HepG2 (cell line): Measurements from ENCODE around the gene RCBTB1. TPM values are rescaled to one million over a fixed set of nuclear protein-coding genes. Genes with fewer than 3 reads are reported as not detected.

ENCODE experiments used
- ATAC-seq: fragments of 200-7000 bp; cut with Tn5 transposase; 3 replicates; pipeline ENCODE4 v1.9.1; 2020; ENCODE audit warnings: mild to moderate bottlenecking, moderate library complexity
- BruUV-seq: library from RNA; stranded (reverse); fragments of 400-500 nt; replicated peaks from 2 replicates; lab custom pipeline; 2021; lab: Mats Ljungman, UMichigan
- CTCF ChIA-PET: fragments of 300-600 bp; formaldehyde crosslinking; extraction: SDS; loops from one replicate; lab custom pipeline; 2021; ENCODE audit warnings: low total read pairs, inconsistent platforms, low intra/inter-chr PET ratio; lab: Yijun Ruan, JAX
- POLR2A ChIA-PET: fragments of 350-600 bp; sonication (Branson Sonifier 250); formaldehyde crosslinking; loops from one replicate; lab custom pipeline; 2020; ENCODE audit warnings: antibody characterized with exemption, inconsistent platforms; lab: Yijun Ruan, JAX
- DNase-seq: peaks from one replicate; pipeline ENCODE4 v3.0.0-alpha.2; 2015; ENCODE audit warnings: low spot score
- FAIRE-seq: peaks from 3 replicates; lab custom pipeline; 2011; peaks lifted over from hg19 to GRCh38; lab: Jason Lieb, UNC
- H2AFZ ChIP-seq: one replicate; pipeline ENCODE4 v1.6.1; 2011; ENCODE audit warnings: low read length, inconsistent platforms
- H3K27ac ChIP-seq: fragments of 300-600 bp; 3 replicates; pipeline ENCODE4 v1.8.0; 2011; ENCODE audit warnings: mixed run types, mild to moderate bottlenecking, mixed read lengths, low read length, inconsistent platforms; ENCODE audit not compliant: insufficient read depth; ENCODE audit errors: extremely low read length
- H3K27me3 ChIP-seq, 2 experiments: fragments of 200-600 bp in 1 of 2; 2 replicates in 1 of 2; 3 replicates in 1 of 2; pipeline versions ENCODE4 v1.6.0 to v1.8.0; 2011; ENCODE audit warnings: low read length in 2 of 2, mild to moderate bottlenecking in 2 of 2, moderate library complexity in 2 of 2, inconsistent platforms in 1 of 2; ENCODE audit not compliant: insufficient read depth in 2 of 2, control insufficient read depth in 1 of 2
- H3K36me3 ChIP-seq, 2 experiments: fragments of 200-600 bp in 1 of 2; replicated peaks in 1 of 2; 2 replicates in 1 of 2; 3 replicates in 1 of 2; pipeline versions ENCODE4 v1.5.1 to v1.8.0; 2011; ENCODE audit warnings: low read length in 2 of 2, inconsistent platforms in 1 of 2; ENCODE audit not compliant: insufficient read depth in 2 of 2, control insufficient read depth in 1 of 2
- H3K4me1 ChIP-seq: 2 replicates; pipeline ENCODE4 v1.5.1; 2012; ENCODE audit warnings: low read length, inconsistent platforms; ENCODE audit not compliant: insufficient read depth
- H3K4me2 ChIP-seq: 2 replicates; pipeline ENCODE4 v1.6.0; 2011; ENCODE audit warnings: low read depth, low read length, inconsistent platforms
- H3K4me3 ChIP-seq, 3 experiments: fragments of 200-600 bp in 1 of 3; sonication (generic), shearing (Covaris generic) in 1 of 3; replicated peaks in 1 of 3; 2 replicates each; pipeline ENCODE4 v1.5.1; 2011 to 2016; ENCODE audit warnings: low read length in 3 of 3, inconsistent platforms in 2 of 3, low read depth in 2 of 3, mild to moderate bottlenecking in 2 of 3, control low read depth in 1 of 3, mixed read lengths in 1 of 3; ENCODE audit not compliant: insufficient read depth in 1 of 3
- H3K79me2 ChIP-seq: one replicate; pipeline ENCODE4 v1.6.1; 2011; ENCODE audit warnings: low read length, inconsistent platforms; ENCODE audit not compliant: insufficient read depth
- H3K9ac ChIP-seq: 2 replicates; pipeline ENCODE4 v1.6.0; 2011; ENCODE audit warnings: mild to moderate bottlenecking, low read depth, low read length, inconsistent platforms; ENCODE audit not compliant: insufficient read depth
- H3K9me3 ChIP-seq: 2 replicates; pipeline ENCODE4 v1.5.1; 2012; ENCODE audit warnings: mild to moderate bottlenecking, low read length
- H4K20me1 ChIP-seq: 2 replicates; pipeline ENCODE4 v1.6.0; 2011; ENCODE audit warnings: inconsistent platforms, mild to moderate bottlenecking, low read length, moderate library complexity; ENCODE audit not compliant: insufficient read depth
- ASH2L ChIP-seq: fragments of 300-600, 200-600 bp; sonication (generic); IDR thresholded peaks from 2 replicates; pipeline ENCODE4 v1.7.0; 2017; ENCODE audit warnings: low read depth, mild to moderate bottlenecking, moderate library complexity, mixed read lengths, low read length; ENCODE audit not compliant: insufficient read length
- FOXK2 ChIP-seq: fragments of 450-650 bp; IDR thresholded peaks from 2 replicates; pipeline ENCODE4 v1.6.1; 2016
- HMG20A ChIP-seq: IDR thresholded peaks from 2 replicates; pipeline ENCODE4 v1.6.1; 2016; ENCODE audit warnings: borderline replicate concordance
- KLF9 ChIP-seq: IDR thresholded peaks from 2 replicates; pipeline ENCODE4 v1.6.1; 2016; ENCODE audit warnings: low read depth
- PAX8 ChIP-seq: sonication (generic); formaldehyde crosslinking; IDR thresholded peaks from 2 replicates; pipeline ENCODE4 v1.8.0; 2022; ENCODE audit warnings: mild to moderate bottlenecking, missing genetic modification reagents, borderline replicate concordance
- SIN3B ChIP-seq: fragments of 150-350 bp; IDR thresholded peaks from 2 replicates; pipeline ENCODE4 v1.6.1; 2014; ENCODE audit warnings: low read length
- ZNF230 ChIP-seq: sonication (generic); formaldehyde crosslinking; IDR thresholded peaks from 2 replicates; pipeline ENCODE4 v1.4.0; 2020; ENCODE audit warnings: mild to moderate bottlenecking, missing genetic modification reagents
- ZNF740 ChIP-seq: sonication (generic); formaldehyde crosslinking; IDR thresholded peaks from 2 replicates; pipeline ENCODE4 v1.4.0; 2020; ENCODE audit warnings: missing genetic modification reagents
- WGBS: methylation state at CpG from one replicate; pipeline ENCODE4 v1.1.6; 2017; ENCODE audit warnings: low lambda C conversion rate; 5-methylcytosine and 5-hydroxymethylcytosine counted together
- in situ Hi-C: cut with HindIII; loops from 2 replicates; pipeline ENCODE4 v1.10.0; 2017; ENCODE audit warnings: low pct_unique_long_range_greater_than_20kb; ENCODE audit not compliant: extremely low pct_ligation_motif_present
- intact Hi-C: fragments of 100-400 bp; cut with micrococcal nuclease; formaldehyde crosslinking; loops from one replicate; pipeline ENCODE4 v1.10.0; 2022; ENCODE audit not compliant: unreplicated experiment
- polyA plus RNA-seq, 8 experiments: library from polyadenylated mRNA; depleted of rRNA in 3 of 8; stranded (reverse) in 7 of 8; unstranded in 1 of 8; fragments of >200 nt; fragmentation: Illumina TruSeq in 4 of 8; extraction: Trizol in 4 of 8; gene quantifications; 2 replicates each; pipeline versions ENCODE4 v1.2.1 to v1.2.3, GENCODE V29; 2011 to 2016; ENCODE audit warnings: low read depth in 4 of 8, missing spikeins in 1 of 8, mixed read lengths in 1 of 8; ENCODE audit not compliant: insufficient read depth in 1 of 8
- total RNA-seq, 5 experiments: library from RNA; depleted of rRNA; stranded (reverse); fragments of >200 nt; fragmentation: Illumina TruSeq; extraction: Trizol; gene quantifications; 2 replicates each; pipeline ENCODE4 v1.2.3, GENCODE V29; 2016; ENCODE audit warnings: low read depth in 1 of 5
- TF ChIP-seq, protein P1 (sequence below): sonication (generic); formaldehyde crosslinking; IDR thresholded peaks from 2 replicates; pipeline ENCODE4 v1.9.0; 2022; ENCODE audit warnings: low read depth, missing genetic modification reagents
- TF ChIP-seq, protein P2 (sequence below): sonication (generic); formaldehyde crosslinking; IDR thresholded peaks from 2 replicates; pipeline ENCODE4 v1.4.0; 2020; ENCODE audit warnings: missing genetic modification reagents, low read depth, mild to moderate bottlenecking, borderline replicate concordance
- TF ChIP-seq, protein P3 (sequence below): sonication (generic); formaldehyde crosslinking; IDR thresholded peaks from 2 replicates; pipeline ENCODE4 v1.4.0; 2020; ENCODE audit warnings: missing genetic modification reagents
- TF ChIP-seq, protein P4 (sequence below): sonication (generic); formaldehyde crosslinking; IDR thresholded peaks from 2 replicates; pipeline ENCODE4 v1.9.0; 2021; ENCODE audit warnings: missing genetic modification reagents, mild to moderate bottlenecking, borderline replicate concordance
- TF ChIP-seq, protein P5 (sequence below): sonication (generic); formaldehyde crosslinking; IDR thresholded peaks from 2 replicates; pipeline ENCODE4 v1.4.0; 2020; ENCODE audit warnings: missing genetic modification reagents
- TF ChIP-seq, protein P6 (sequence below): sonication (generic); formaldehyde crosslinking; IDR thresholded peaks from 2 replicates; pipeline ENCODE4 v1.5.1; 2020; ENCODE audit warnings: missing genetic modification reagents, mild to moderate bottlenecking, borderline replicate concordance

RCBTB1 gene
- total and polyA plus RNA-seq, 2 of the 13 experiments (the other 11 are each of a cell fraction or from before 2014, with no cell fraction given) = 13.4 to 21.6 TPM

DNA sequence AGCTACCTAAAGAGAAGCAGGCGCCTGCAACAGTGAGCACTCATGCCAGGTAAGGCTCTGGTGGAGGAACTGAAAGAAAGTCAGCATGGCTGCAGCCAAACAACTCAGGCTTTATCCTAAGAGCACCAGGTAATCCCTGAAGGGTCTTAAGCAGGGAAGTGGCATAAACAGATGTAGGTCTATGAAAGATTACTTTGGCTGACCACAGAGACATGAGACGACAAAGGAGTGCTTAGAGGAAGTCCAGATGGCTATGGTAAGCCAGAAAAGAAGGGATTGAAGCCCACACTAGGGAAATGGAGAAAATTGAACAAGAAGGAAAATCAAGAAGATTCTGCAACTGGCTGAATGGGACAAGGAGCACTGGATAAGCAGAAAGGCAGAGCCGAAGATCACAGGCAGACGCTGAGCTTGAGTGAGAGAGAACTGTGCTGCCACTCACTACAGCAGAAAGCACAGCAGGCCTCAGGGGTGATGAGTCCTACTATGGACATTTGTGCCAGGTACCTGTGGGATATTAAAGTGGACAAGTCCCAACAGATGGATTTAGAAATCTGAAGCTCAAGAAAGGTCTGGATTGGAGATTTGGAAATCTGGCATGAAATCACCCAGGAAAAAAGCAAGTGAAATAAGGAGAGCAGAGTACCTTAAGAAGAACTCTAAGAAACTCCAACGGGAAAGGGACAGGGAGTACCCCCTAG, 4.2 kb downstream of the RCBTB1 start:
- CTCF ChIA-PET = no interaction called here
- BruUV-seq = no TSS peak
- 96% methylated on average over 5 of the region's 5 CpGs for WGBS
- TF ChIP-seq HMG20A (CRISPR knock-in tag) = no peak
- TF ChIP-seq, protein P1, sequence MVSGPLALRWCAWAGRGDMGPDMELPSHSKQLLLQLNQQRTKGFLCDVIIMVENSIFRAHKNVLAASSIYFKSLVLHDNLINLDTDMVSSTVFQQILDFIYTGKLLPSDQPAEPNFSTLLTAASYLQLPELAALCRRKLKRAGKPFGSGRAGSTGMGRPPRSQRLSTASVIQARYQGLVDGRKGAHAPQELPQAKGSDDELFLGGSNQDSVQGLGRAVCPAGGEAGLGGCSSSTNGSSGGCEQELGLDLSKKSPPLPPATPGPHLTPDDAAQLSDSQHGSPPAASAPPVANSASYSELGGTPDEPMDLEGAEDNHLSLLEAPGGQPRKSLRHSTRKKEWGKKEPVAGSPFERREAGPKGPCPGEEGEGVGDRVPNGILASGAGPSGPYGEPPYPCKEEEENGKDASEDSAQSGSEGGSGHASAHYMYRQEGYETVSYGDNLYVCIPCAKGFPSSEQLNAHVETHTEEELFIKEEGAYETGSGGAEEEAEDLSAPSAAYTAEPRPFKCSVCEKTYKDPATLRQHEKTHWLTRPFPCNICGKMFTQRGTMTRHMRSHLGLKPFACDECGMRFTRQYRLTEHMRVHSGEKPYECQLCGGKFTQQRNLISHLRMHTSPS (CRISPR knock-in tag) = no peak
- TF ChIP-seq, protein P2, sequence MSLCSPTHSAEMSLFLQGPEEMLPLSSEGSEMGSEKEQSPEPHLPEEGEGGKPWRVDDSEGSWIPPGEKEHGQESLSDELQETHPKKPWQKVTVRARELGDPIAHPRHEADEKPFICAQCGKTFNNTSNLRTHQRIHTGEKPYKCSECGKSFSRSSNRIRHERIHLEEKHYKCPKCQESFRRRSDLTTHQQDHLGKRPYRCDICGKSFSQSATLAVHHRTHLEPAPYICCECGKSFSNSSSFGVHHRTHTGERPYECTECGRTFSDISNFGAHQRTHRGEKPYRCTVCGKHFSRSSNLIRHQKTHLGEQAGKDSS (CRISPR knock-in tag) = no peak
- TF ChIP-seq ASH2L = no peak
- TF ChIP-seq PAX8 (CRISPR knock-in tag) = no peak
- TF ChIP-seq ZNF230 = no peak
- TF ChIP-seq, protein P3, sequence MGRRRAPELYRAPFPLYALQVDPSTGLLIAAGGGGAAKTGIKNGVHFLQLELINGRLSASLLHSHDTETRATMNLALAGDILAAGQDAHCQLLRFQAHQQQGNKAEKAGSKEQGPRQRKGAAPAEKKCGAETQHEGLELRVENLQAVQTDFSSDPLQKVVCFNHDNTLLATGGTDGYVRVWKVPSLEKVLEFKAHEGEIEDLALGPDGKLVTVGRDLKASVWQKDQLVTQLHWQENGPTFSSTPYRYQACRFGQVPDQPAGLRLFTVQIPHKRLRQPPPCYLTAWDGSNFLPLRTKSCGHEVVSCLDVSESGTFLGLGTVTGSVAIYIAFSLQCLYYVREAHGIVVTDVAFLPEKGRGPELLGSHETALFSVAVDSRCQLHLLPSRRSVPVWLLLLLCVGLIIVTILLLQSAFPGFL (CRISPR knock-in tag) = no peak
- TF ChIP-seq SIN3B = no peak
- TF ChIP-seq, protein P4, sequence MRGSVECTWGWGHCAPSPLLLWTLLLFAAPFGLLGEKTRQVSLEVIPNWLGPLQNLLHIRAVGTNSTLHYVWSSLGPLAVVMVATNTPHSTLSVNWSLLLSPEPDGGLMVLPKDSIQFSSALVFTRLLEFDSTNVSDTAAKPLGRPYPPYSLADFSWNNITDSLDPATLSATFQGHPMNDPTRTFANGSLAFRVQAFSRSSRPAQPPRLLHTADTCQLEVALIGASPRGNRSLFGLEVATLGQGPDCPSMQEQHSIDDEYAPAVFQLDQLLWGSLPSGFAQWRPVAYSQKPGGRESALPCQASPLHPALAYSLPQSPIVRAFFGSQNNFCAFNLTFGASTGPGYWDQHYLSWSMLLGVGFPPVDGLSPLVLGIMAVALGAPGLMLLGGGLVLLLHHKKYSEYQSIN = no peak
- no peak for TF ChIP-seq KLF9 (CRISPR knock-in tag)
- TF ChIP-seq FOXK2 = no peak
- TF ChIP-seq, protein P5, sequence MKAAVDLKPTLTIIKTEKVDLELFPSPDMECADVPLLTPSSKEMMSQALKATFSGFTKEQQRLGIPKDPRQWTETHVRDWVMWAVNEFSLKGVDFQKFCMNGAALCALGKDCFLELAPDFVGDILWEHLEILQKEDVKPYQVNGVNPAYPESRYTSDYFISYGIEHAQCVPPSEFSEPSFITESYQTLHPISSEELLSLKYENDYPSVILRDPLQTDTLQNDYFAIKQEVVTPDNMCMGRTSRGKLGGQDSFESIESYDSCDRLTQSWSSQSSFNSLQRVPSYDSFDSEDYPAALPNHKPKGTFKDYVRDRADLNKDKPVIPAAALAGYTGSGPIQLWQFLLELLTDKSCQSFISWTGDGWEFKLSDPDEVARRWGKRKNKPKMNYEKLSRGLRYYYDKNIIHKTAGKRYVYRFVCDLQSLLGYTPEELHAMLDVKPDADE (CRISPR knock-in tag) = no peak
- TF ChIP-seq, protein P6, sequence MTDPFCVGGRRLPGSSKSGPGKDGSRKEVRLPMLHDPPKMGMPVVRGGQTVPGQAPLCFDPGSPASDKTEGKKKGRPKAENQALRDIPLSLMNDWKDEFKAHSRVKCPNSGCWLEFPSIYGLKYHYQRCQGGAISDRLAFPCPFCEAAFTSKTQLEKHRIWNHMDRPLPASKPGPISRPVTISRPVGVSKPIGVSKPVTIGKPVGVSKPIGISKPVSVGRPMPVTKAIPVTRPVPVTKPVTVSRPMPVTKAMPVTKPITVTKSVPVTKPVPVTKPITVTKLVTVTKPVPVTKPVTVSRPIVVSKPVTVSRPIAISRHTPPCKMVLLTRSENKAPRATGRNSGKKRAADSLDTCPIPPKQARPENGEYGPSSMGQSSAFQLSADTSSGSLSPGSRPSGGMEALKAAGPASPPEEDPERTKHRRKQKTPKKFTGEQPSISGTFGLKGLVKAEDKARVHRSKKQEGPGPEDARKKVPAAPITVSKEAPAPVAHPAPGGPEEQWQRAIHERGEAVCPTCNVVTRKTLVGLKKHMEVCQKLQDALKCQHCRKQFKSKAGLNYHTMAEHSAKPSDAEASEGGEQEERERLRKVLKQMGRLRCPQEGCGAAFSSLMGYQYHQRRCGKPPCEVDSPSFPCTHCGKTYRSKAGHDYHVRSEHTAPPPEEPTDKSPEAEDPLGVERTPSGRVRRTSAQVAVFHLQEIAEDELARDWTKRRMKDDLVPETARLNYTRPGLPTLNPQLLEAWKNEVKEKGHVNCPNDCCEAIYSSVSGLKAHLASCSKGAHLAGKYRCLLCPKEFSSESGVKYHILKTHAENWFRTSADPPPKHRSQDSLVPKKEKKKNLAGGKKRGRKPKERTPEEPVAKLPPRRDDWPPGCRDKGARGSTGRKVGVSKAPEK (CRISPR knock-in tag) = no peak
- TF ChIP-seq ZNF740 (CRISPR knock-in tag) = no peak

More for the DNA sequence above, 4.2 kb downstream of the RCBTB1 start:
- ATAC-seq = no peak
- no peak overlapping the region for H3K4me3 ChIP-seq
- peaks cover 17% of the 10 kb centered on the region for H3K79me2 ChIP-seq
- no peak overlapping the region for H3K27ac ChIP-seq
- H3K36me3 ChIP-seq = peaks cover 0 to 22% of the 10 kb centered on the region in 2 experiments; a peak in 3 of 5 replicates
- H2AFZ ChIP-seq = no peak overlapping the region
- in situ Hi-C loops = no loop called here
- H3K4me1 ChIP-seq = peaks cover 23% of the 10 kb centered on the region
- no peak for FAIRE-seq
- no peaks in the 10 kb centered on the region for H3K9me3 ChIP-seq
- H4K20me1 ChIP-seq = no peaks in the 10 kb centered on the region
- intact Hi-C loops = no loop called here
- 0 out of 2 replicates have a peak overlapping the region, but pooled peaks have one; percentile 13 for H3K9ac ChIP-seq
- DNase-seq = no peak
- no peaks in the 10 kb centered on the region; a peak in 1 of 5 replicates for H3K27me3 ChIP-seq
- H3K4me2 ChIP-seq = no peak overlapping the region
- POLR2A ChIA-PET = no interaction called here
